DND-41 (cell line): ENCODE measurements around the gene C3orf18.

Source experiments
- ATAC-seq: fragments of 200-7000 bp; cut with Tn5 transposase; 3 replicates; pipeline ENCODE4 v1.9.1; 2021; ENCODE audit warnings: low read depth; ENCODE audit not compliant: insufficient read depth
- DNase-seq: peaks from one replicate; pipeline ENCODE4 v3.0.0-alpha.2; 2020
- H2AFZ ChIP-seq: 2 replicates; pipeline ENCODE4 v1.6.0; 2012; ENCODE audit warnings: low read depth, low read length
- H3K27ac ChIP-seq: 2 replicates; pipeline ENCODE4 v1.5.1; 2012; ENCODE audit warnings: low read length, inconsistent platforms
- H3K27me3 ChIP-seq: fragments of 200-600 bp; sonication (generic); 2 replicates; pipeline ENCODE4 v1.6.0; 2012; ENCODE audit warnings: low read length, mild to moderate bottlenecking, inconsistent platforms; ENCODE audit not compliant: insufficient read depth, poor library complexity
- H3K36me3 ChIP-seq: 2 replicates; pipeline ENCODE4 v1.5.1; 2012; ENCODE audit warnings: low read length, inconsistent platforms; ENCODE audit not compliant: insufficient read depth
- H3K4me1 ChIP-seq: 2 replicates; pipeline ENCODE4 v1.5.1; 2012; ENCODE audit warnings: mild to moderate bottlenecking, low read length; ENCODE audit not compliant: insufficient read depth
- H3K4me2 ChIP-seq: 2 replicates; pipeline ENCODE4 v1.6.0; 2012; ENCODE audit warnings: mild to moderate bottlenecking, moderate library complexity, low read length, inconsistent platforms; ENCODE audit not compliant: insufficient read depth
- H3K4me3 ChIP-seq, 2 experiments: fragments of 200-600 bp in 1 of 2; shearing (Covaris generic) in 1 of 2; 2 replicates each; pipeline ENCODE4 v1.5.1; 2012 to 2016; ENCODE audit warnings: inconsistent platforms in 2 of 2, low read length in 2 of 2, mild to moderate bottlenecking in 2 of 2, low read depth in 1 of 2, moderate library complexity in 1 of 2
- H3K79me2 ChIP-seq: 2 replicates; pipeline ENCODE4 v1.6.0; 2012; ENCODE audit warnings: low read length, inconsistent platforms; ENCODE audit not compliant: insufficient read depth
- H3K9ac ChIP-seq: 2 replicates; pipeline ENCODE4 v1.6.0; 2012; ENCODE audit warnings: low read depth, mild to moderate bottlenecking, inconsistent platforms, low read length, moderate library complexity
- H3K9me3 ChIP-seq: 2 replicates; pipeline ENCODE4 v1.5.1; 2012; ENCODE audit warnings: low read length, moderate library complexity, mild to moderate bottlenecking, inconsistent platforms; ENCODE audit not compliant: insufficient read depth, severe bottlenecking
- H4K20me1 ChIP-seq: 2 replicates; pipeline ENCODE4 v1.6.0; 2012; ENCODE audit warnings: low read length; ENCODE audit not compliant: insufficient read depth
- EZH2 ChIP-seq: IDR thresholded peaks from 3 replicates; pipeline ENCODE4 v1.6.1; 2012; ENCODE audit warnings: borderline replicate concordance, low read depth, mild to moderate bottlenecking, moderate library complexity, low read length, inconsistent platforms; ENCODE audit not compliant: severe bottlenecking
- TF ChIP-seq, protein P1 (sequence below): IDR thresholded peaks from 2 replicates; pipeline ENCODE4 v1.5.1; 2012; ENCODE audit warnings: borderline replicate concordance, low read length, moderate library complexity, mild to moderate bottlenecking; ENCODE audit not compliant: poor library complexity, severe bottlenecking; ENCODE audit errors: extremely low read depth

C3orf18 gene

DNA sequence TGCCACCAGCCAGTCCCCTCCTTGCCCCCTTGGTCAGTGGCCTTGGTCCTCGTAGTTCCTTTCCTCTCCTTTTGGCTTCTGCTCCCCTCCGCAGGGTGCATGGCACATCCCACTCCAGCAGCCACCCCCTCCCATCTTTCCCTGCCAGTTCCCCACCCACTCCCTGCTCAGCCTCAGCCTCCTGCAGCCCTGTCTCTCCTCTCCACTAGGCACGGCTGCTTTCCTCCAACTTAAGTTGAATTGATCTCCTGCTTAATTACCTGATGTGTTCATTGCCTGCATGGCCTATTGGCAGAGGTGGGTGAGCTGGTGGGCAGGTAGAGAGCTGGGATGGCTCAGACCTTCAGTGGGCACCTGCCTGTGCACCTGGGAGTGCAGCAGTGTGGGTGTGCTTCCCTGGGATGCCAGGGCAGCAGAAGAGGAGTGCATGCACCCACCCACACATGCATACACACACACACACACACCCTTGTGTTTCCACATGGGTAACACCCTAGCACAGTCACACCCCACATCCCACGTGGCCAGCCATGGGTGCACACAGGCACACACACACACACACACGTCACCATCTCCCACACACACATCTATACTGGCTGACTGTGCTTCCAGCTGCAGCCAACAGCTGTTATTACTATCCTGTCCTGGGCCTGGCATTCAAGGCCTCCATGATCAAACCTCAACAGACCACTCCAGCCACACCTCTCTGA lies 30.9 kb downstream of the C3orf18 start:
- no peak overlapping the region for H2AFZ ChIP-seq
- H3K79me2 ChIP-seq: no peaks in the 10 kb centered on the region
- DNase-seq (no peak), ATAC-seq (no peak)
- no peaks in the 10 kb centered on the region for H3K4me1 ChIP-seq
- H3K27me3 ChIP-seq: peaks cover 52% of the 10 kb centered on the region
- peaks cover 14% of the 10 kb centered on the region for H4K20me1 ChIP-seq
- no peak overlapping the region for H3K4me3 ChIP-seq
- no peaks in the 10 kb centered on the region for H3K36me3 ChIP-seq
- no peaks in the 10 kb centered on the region for H3K9me3 ChIP-seq
- no peak overlapping the region for H3K27ac ChIP-seq
- no peak overlapping the region for H3K9ac ChIP-seq
- no peak overlapping the region for H3K4me2 ChIP-seq
- TF ChIP-seq, protein P1, sequence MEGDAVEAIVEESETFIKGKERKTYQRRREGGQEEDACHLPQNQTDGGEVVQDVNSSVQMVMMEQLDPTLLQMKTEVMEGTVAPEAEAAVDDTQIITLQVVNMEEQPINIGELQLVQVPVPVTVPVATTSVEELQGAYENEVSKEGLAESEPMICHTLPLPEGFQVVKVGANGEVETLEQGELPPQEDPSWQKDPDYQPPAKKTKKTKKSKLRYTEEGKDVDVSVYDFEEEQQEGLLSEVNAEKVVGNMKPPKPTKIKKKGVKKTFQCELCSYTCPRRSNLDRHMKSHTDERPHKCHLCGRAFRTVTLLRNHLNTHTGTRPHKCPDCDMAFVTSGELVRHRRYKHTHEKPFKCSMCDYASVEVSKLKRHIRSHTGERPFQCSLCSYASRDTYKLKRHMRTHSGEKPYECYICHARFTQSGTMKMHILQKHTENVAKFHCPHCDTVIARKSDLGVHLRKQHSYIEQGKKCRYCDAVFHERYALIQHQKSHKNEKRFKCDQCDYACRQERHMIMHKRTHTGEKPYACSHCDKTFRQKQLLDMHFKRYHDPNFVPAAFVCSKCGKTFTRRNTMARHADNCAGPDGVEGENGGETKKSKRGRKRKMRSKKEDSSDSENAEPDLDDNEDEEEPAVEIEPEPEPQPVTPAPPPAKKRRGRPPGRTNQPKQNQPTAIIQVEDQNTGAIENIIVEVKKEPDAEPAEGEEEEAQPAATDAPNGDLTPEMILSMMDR: no peak
- TF ChIP-seq EZH2: no peak

DNA sequence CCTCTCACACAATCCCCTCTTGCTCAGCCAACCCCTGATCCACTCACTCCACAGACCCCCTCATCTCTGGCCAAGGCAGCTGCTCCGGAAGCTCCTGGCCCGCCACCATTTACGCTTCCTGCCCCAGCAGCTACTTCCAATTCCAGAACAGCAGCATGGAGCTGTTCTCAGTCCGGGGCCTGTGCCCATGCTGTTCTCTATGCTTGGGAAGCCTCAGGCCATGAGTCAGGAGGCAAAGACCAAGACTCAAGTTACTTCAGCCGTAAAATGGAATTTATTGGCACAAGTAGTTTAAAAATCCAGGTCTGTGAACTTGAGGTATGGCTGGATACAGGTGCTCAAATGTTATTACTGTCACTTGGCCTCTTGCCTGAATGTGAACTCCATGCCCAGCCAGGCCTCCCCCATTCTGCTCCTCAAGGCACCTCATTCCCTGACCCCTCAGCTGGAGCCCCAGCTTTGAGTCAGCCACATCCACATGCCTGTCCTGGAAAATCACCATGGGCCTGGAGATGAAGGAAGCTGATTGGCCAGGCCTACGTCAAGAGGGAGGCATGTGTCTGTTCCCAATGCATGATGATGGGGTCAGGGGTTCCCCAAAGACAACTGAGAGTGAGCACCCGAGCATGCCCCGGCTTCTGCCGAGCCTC lies 32.7 kb downstream of the C3orf18 start:
- no peaks in the 10 kb centered on the region for H3K79me2 ChIP-seq
- peaks cover 17% of the 10 kb centered on the region for H4K20me1 ChIP-seq
- H3K27me3 ChIP-seq: peaks cover 51% of the 10 kb centered on the region
- H3K9me3 ChIP-seq: no peaks in the 10 kb centered on the region
- H3K36me3 ChIP-seq: no peaks in the 10 kb centered on the region
- no peak overlapping the region for H3K4me2 ChIP-seq
- H3K4me1 ChIP-seq: no peaks in the 10 kb centered on the region
- ATAC-seq: no peak
- no peak overlapping the region for H3K4me3 ChIP-seq
- no peak overlapping the region for H2AFZ ChIP-seq
- no peak overlapping the region for H3K9ac ChIP-seq
- H3K27ac ChIP-seq: no peak overlapping the region
- TF ChIP-seq EZH2: no peak
- TF ChIP-seq, protein P1: no peak
- no peak for DNase-seq

DNA sequence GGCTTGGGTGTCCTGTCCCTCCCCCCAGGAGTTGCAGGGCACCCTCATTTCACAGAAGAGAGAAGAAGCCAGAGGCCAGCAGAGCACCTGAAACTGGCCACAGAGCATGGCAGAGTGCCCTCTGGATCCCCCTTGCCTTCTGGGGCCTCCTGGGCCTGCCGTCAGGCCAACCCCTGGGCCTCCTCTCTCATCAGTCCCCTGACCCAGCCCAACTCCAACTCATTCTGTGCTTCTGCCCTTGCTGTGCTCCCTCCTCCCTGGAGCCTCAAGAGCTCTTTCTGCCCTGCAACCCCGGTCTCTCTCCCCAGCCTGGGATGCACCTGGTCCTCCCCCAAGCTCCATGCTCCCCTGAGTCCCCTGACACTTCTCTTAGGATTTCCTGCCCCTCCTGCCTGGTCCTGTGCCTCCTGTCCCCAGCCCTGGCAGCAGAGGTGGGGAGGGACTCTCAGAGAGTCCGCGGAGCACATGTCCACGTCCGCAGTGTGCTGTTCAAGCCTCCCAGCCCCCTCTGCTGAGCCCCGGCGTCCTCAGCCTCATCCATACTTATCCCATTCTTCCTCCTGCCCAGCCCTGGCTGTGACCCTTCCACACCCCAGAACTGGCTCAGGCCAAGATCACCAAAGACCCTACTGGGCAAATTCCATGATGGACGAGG lies 33.6 kb downstream of the C3orf18 start:
- Histone ChIP-seq H3K36me3 (no peaks in the 10 kb centered on the region), H4K20me1 (peaks cover 17% of the 10 kb centered on the region), H3K27me3 (peaks cover 49% of the 10 kb centered on the region), H3K9me3 (no peaks in the 10 kb centered on the region), H3K79me2 (no peaks in the 10 kb centered on the region), H3K4me2 (no peak overlapping the region), H2AFZ (no peak overlapping the region), H3K27ac (no peak overlapping the region), H3K9ac (no peak overlapping the region), H3K4me3 (no peak overlapping the region), H3K4me1 (no peaks in the 10 kb centered on the region)
- TF ChIP-seq, protein P1: no peak
- TF ChIP-seq EZH2: no peak
- no peak for DNase-seq
- ATAC-seq: no peak
